ENCODE results near the gene RANBP10. TPM values are rescaled to one million over a fixed set of nuclear protein-coding genes. Genes with fewer than 3 reads are reported as not detected.

Gene RANBP10
- total RNA-seq, 1 experiment from 2014 or later: 13.4 TPM

DNA sequence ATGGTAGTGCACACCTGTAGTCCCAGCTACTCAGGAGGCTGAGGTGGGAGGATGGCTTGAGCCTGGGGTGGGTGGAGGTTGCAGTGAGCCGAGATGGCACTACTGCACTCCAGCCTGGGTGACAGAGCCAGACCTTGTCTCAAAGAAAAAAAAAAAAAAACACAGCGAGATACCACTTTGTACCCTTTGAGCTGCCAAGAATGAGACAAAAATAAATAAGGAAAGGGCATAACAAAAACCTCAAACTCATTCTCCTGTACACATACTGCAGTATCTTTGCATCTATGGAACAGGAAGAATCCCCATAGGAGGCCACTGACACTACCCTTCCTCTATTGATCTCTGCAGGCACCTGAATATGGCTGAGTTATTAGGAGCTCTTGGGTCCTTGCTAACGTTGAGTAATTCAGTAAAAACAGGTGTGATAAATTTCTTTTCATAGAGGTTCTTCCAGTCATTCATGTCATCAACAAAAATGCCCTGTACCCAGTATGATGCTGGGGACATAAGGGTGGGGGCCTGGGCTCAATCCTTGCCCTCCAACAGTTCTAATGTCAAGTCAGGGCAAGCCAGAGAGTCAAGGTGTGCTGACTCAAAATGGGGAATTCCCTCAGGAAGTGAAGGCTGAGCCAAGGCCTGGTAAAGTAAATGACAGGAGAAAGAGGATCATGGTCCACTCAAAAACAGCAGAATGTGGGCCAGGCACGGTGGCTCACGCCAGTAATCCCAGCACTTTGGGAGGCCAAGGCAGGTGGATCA is 26.9 kb downstream of the RANBP10 start:
- no peak for DNase-seq (ENCODE audit: low read depth, low spot score)
- CTCF ChIA-PET: no interaction called here
- no peak for ATAC-seq

DNA sequence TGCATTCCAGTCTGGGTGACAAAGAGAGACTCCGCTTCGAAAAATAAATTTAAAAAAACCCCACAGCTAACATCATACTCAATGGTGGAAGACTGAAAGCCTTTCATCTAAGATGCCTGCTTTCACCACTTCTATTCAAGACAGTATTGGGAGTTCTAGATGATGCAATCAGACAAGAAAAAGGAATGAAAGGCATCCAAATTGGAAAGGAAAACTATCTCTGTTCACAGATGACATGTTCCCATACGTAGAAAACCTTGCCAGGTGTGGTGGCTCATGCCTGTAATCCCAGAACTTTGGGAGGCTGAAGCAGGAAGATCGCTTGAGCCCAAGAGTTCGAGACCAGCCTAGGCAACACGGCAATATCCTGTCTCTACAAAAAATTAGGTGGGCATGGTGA is 31.1 kb downstream of the RANBP10 start:
- CTCF ChIA-PET: interaction anchor here (0.7 kb wide), 1 partner anchor 33 kb away, joined by 3 read pairs; no protein-coding TSS in a partner anchor
- Histone ChIP-seq H3K27ac (ENCODE audit: low read length) (no peak overlapping the region), H3K27me3 (ENCODE audit: control insufficient read depth, insufficient read depth, low read length) (no peaks in the 10 kb centered on the region), H3K4me3 (ENCODE audit: low read depth in 2 of 2, low read length in 2 of 2) (no peak overlapping the region), H3K36me3 (ENCODE audit: control insufficient read depth, insufficient read depth, low read length) (no peaks in the 10 kb centered on the region), H3K4me1 (ENCODE audit: control insufficient read depth, insufficient read depth, low read length) (0 out of 2 replicates have a peak, but pooled peaks cover 1% of the 10 kb centered on the region), H3K9me3 (ENCODE audit: control insufficient read depth, insufficient read depth, low read depth, low read length) (no peaks in the 10 kb centered on the region)
- BruUV-seq (replicated peaks): no TSS peak
- TF ChIP-seq TCF7L2 (IDR thresholded peaks at IDR 0.05; ENCODE audit: low read depth, low read length) (no peak), SIN3A (IDR thresholded peaks at IDR 0.05; ENCODE audit: borderline replicate concordance, insufficient read depth, low read depth, low read length) (no peak), REST (IDR thresholded peaks at IDR 0.05; ENCODE audit: insufficient read depth in 1 of 2, low read depth in 2 of 2, low read length in 1 of 2) (no peak), POLR2AphosphoS5 (IDR thresholded peaks at IDR 0.05; ENCODE audit: low read depth, low read length) (no peak)
- TF ChIP-seq, protein P1, sequence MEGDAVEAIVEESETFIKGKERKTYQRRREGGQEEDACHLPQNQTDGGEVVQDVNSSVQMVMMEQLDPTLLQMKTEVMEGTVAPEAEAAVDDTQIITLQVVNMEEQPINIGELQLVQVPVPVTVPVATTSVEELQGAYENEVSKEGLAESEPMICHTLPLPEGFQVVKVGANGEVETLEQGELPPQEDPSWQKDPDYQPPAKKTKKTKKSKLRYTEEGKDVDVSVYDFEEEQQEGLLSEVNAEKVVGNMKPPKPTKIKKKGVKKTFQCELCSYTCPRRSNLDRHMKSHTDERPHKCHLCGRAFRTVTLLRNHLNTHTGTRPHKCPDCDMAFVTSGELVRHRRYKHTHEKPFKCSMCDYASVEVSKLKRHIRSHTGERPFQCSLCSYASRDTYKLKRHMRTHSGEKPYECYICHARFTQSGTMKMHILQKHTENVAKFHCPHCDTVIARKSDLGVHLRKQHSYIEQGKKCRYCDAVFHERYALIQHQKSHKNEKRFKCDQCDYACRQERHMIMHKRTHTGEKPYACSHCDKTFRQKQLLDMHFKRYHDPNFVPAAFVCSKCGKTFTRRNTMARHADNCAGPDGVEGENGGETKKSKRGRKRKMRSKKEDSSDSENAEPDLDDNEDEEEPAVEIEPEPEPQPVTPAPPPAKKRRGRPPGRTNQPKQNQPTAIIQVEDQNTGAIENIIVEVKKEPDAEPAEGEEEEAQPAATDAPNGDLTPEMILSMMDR (IDR thresholded peaks at IDR 0.05): no peak
- intact Hi-C loops (cut with micrococcal nuclease; ENCODE audit: unreplicated experiment) (no loop called here), in situ Hi-C loops (cut with HindIII; ENCODE audit: low pct_unique_long_range_greater_than_20kb, low sequenced_read_pairs) (no loop called here)
- no peak for ATAC-seq
- DNase-seq (ENCODE audit: low read depth, low spot score): no peak
- POLR2A ChIA-PET: no interaction called here

More for the DNA sequence above, 26.9 kb downstream of the RANBP10 start:
- in situ Hi-C loops (cut with HindIII; ENCODE audit: low pct_unique_long_range_greater_than_20kb, low sequenced_read_pairs) (no loop called here), intact Hi-C loops (cut with micrococcal nuclease; ENCODE audit: unreplicated experiment) (no loop called here)
- Histone ChIP-seq H3K27ac (ENCODE audit: low read length) (no peak overlapping the region), H3K9me3 (ENCODE audit: control insufficient read depth, insufficient read depth, low read depth, low read length) (no peaks in the 10 kb centered on the region), H3K4me1 (ENCODE audit: control insufficient read depth, insufficient read depth, low read length) (0 out of 2 replicates have a peak, but pooled peaks cover 2% of the 10 kb centered on the region), H3K36me3 (ENCODE audit: control insufficient read depth, insufficient read depth, low read length) (no peaks in the 10 kb centered on the region), H3K4me3 (ENCODE audit: low read depth in 2 of 2, low read length in 2 of 2) (no peak overlapping the region), H3K27me3 (ENCODE audit: control insufficient read depth, insufficient read depth, low read length) (no peaks in the 10 kb centered on the region)
- TF ChIP-seq SIN3A (IDR thresholded peaks at IDR 0.05; ENCODE audit: borderline replicate concordance, insufficient read depth, low read depth, low read length): no peak
- no TSS peak for BruUV-seq (replicated peaks)
- POLR2A ChIA-PET: no interaction called here

DNA sequence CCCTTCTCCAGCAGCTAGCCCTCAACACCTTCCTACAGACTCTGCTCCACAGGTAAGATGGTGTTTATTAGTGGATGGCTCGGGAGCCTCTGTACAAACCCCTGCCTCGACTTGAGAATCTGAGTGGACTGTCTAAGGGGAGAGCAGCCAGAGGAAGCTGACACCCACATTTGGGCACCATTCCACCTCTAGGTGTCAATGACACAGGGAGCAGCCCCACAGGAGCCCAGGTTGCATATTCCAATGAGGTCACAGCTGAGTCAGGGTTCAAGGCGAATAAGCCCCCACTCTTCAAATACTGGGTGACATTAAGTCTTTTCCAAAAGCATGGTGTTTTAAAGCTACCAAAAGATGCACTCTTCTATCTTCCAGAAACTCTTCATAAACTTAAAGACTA is 31.9 kb downstream of the RANBP10 start:
- intact Hi-C loops (cut with micrococcal nuclease; ENCODE audit: unreplicated experiment) (no loop called here), in situ Hi-C loops (cut with HindIII; ENCODE audit: low pct_unique_long_range_greater_than_20kb, low sequenced_read_pairs) (no loop called here)
- H3K36me3 ChIP-seq (ENCODE audit: control insufficient read depth, insufficient read depth, low read length): no peaks in the 10 kb centered on the region
- no peaks in the 10 kb centered on the region for H3K4me1 ChIP-seq (ENCODE audit: control insufficient read depth, insufficient read depth, low read length)
- H3K27me3 ChIP-seq (ENCODE audit: control insufficient read depth, insufficient read depth, low read length): no peaks in the 10 kb centered on the region
- TF ChIP-seq SIN3A (IDR thresholded peaks at IDR 0.05; ENCODE audit: borderline replicate concordance, insufficient read depth, low read depth, low read length) (no peak), TCF7L2 (IDR thresholded peaks at IDR 0.05; ENCODE audit: low read depth, low read length) (no peak), REST (IDR thresholded peaks at IDR 0.05; ENCODE audit: insufficient read depth in 1 of 2, low read depth in 2 of 2, low read length in 1 of 2) (no peak), POLR2AphosphoS5 (IDR thresholded peaks at IDR 0.05; ENCODE audit: low read depth, low read length) (no peak)
- TF ChIP-seq, protein P1 (IDR thresholded peaks at IDR 0.05): no peak
- H3K9me3 ChIP-seq (ENCODE audit: control insufficient read depth, insufficient read depth, low read depth, low read length): no peaks in the 10 kb centered on the region
- ATAC-seq (no peak), DNase-seq (ENCODE audit: low read depth, low spot score) (no peak)
- no peak overlapping the region for H3K4me3 ChIP-seq (ENCODE audit: low read depth in 2 of 2, low read length in 2 of 2)
- no TSS peak for BruUV-seq (replicated peaks)
- ChIA-PET POLR2A (no interaction called here), CTCF (no interaction called here)
- no peak overlapping the region for H3K27ac ChIP-seq (ENCODE audit: low read length)
